ENCODE measurements around the gene KRTAP1-4. TPM values are rescaled to one million over a fixed set of nuclear protein-coding genes. Genes with fewer than 3 reads are reported as not detected.

The KRTAP1-4 gene
- total RNA-seq, 2 experiments from 2014 or later, result not detected

GRCh38 chr17:40993084-40993483 lies 36.9 kb downstream of the KRTAP1-4 start:
- H3K4me1 Mint-ChIP-seq (ENCODE audit: low read depth), result no peaks in the 10 kb centered on the region
- intact Hi-C loops (cut with micrococcal nuclease), result no loop called here
- H3K36me3 Mint-ChIP-seq (ENCODE audit: low read depth), result no peaks in the 10 kb centered on the region
- CTCF ChIA-PET, result no interaction called here
- H3K4me3 Mint-ChIP-seq, result no peak overlapping the region
- H3K27me3 Mint-ChIP-seq (ENCODE audit: low read depth), result peaks cover 24% of the 10 kb centered on the region
- DNase-seq, result no peak
- no peaks in the 10 kb centered on the region for H3K9me3 Mint-ChIP-seq
- no peak overlapping the region for H3K27ac Mint-ChIP-seq

GRCh38 chr17:40992666-40993065 lies 37.3 kb downstream of the KRTAP1-4 start:
- Mint-ChIP-seq H3K27ac (no peak overlapping the region), H3K4me3 (no peak overlapping the region), H3K4me1 (ENCODE audit: low read depth) (no peaks in the 10 kb centered on the region), H3K36me3 (ENCODE audit: low read depth) (no peaks in the 10 kb centered on the region), H3K27me3 (ENCODE audit: low read depth) (peaks cover 23% of the 10 kb centered on the region), H3K9me3 (no peaks in the 10 kb centered on the region)
- CTCF ChIA-PET, result no interaction called here
- no peak for DNase-seq
- intact Hi-C loops (cut with micrococcal nuclease), result no loop called here

- CTCF ChIA-PET, result interaction anchor here (0.7 kb wide), 1 partner anchor 60 kb away, joined by 3 read pairs; the partner anchor contains the start of gene KRTAP2-1
- intact Hi-C loops (cut with micrococcal nuclease), result no loop called here
- no peak overlapping the region for H3K27ac Mint-ChIP-seq
- no peaks in the 10 kb centered on the region for H3K9me3 Mint-ChIP-seq
- no peak for DNase-seq
- no peak overlapping the region for H3K4me3 Mint-ChIP-seq
- H3K27me3 Mint-ChIP-seq (ENCODE audit: low read depth), result peaks cover 9% of the 10 kb centered on the region
- H3K36me3 Mint-ChIP-seq (ENCODE audit: low read depth), result no peaks in the 10 kb centered on the region
- H3K4me1 Mint-ChIP-seq (ENCODE audit: low read depth), result no peaks in the 10 kb centered on the region
Measured at GRCh38 chr17:40986920-40987319, 43.1 kb downstream of the KRTAP1-4 start.

GRCh38 chr17:40984226-40984625 lies 45.8 kb downstream of the KRTAP1-4 start, which contains the start of gene KRT40:
Gene KRT40, minus strand, starts transcription at chr17:40984326. Its CDS starts 53 bp downstream, at chr17:40984273.
- Mint-ChIP-seq H3K4me1 (ENCODE audit: low read depth) (no peaks in the 10 kb centered on the region), H3K9me3 (no peaks in the 10 kb centered on the region), H3K36me3 (ENCODE audit: low read depth) (no peaks in the 10 kb centered on the region), H3K4me3 (no peak within 1 kb of the TSS), H3K27me3 (ENCODE audit: low read depth) (peaks cover 9% of the 10 kb centered on the region), H3K27ac (no peak within 1 kb of the TSS)
- intact Hi-C loops (cut with micrococcal nuclease), result no loop called here
- CTCF ChIA-PET, result no interaction called here
- DNase-seq, result no peak

GRCh38 chr17:40981115-40981514 lies 48.9 kb downstream of the KRTAP1-4 start:
- Mint-ChIP-seq H3K27ac (no peak overlapping the region), H3K9me3 (no peaks in the 10 kb centered on the region), H3K36me3 (ENCODE audit: low read depth) (no peaks in the 10 kb centered on the region), H3K4me1 (ENCODE audit: low read depth) (no peaks in the 10 kb centered on the region), H3K27me3 (ENCODE audit: low read depth) (peaks cover 5% of the 10 kb centered on the region), H3K4me3 (no peak overlapping the region)
- intact Hi-C loops (cut with micrococcal nuclease), result no loop called here
- DNase-seq, result no peak
- CTCF ChIA-PET, result interaction anchor here (0.8 kb wide), 1 partner anchor 292 kb away, joined by 3 read pairs; no protein-coding TSS in a partner anchor

GRCh38 chr17:40980596-40980995 lies 49.4 kb downstream of the KRTAP1-4 start:
- no peak overlapping the region for H3K4me3 Mint-ChIP-seq
- H3K27ac Mint-ChIP-seq, result no peak overlapping the region
- no peaks in the 10 kb centered on the region for H3K4me1 Mint-ChIP-seq (ENCODE audit: low read depth)
- H3K27me3 Mint-ChIP-seq (ENCODE audit: low read depth), result peaks cover 5% of the 10 kb centered on the region
- DNase-seq, result no peak
- H3K36me3 Mint-ChIP-seq (ENCODE audit: low read depth), result no peaks in the 10 kb centered on the region
- no peaks in the 10 kb centered on the region for H3K9me3 Mint-ChIP-seq
- intact Hi-C loops (cut with micrococcal nuclease), result no loop called here
- CTCF ChIA-PET, result no interaction called here

GRCh38 chr17:40980117-40980516 lies 49.9 kb downstream of the KRTAP1-4 start:
- intact Hi-C loops (cut with micrococcal nuclease), result no loop called here
- Mint-ChIP-seq H3K36me3 (ENCODE audit: low read depth) (no peaks in the 10 kb centered on the region), H3K4me1 (ENCODE audit: low read depth) (no peaks in the 10 kb centered on the region), H3K4me3 (no peak overlapping the region), H3K27me3 (ENCODE audit: low read depth) (peaks cover 5% of the 10 kb centered on the region), H3K9me3 (no peaks in the 10 kb centered on the region), H3K27ac (no peak overlapping the region)
- no peak for DNase-seq
- CTCF ChIA-PET, result interaction anchor here (0.7 kb wide), 1 partner anchor 17 kb away, joined by 3 read pairs; no protein-coding TSS in a partner anchor

Other genes with a start within 250 kb of the KRTAP1-4 start
- not detected for gene KRT27, start 247.6 kb downstream of the KRTAP1-4 start, total RNA-seq
- not detected for gene KRT28, start 230.2 kb downstream of the KRTAP1-4 start, total RNA-seq
- 10 to 100 TPM; 32.5 to 34.7 TPM for gene KRT10, start 207.6 kb downstream of the KRTAP1-4 start, total RNA-seq
- gene KRT12, start 163.0 kb downstream of the KRTAP1-4 start, total RNA-seq, result not detected
- not detected for gene KRT20, start 145.0 kb downstream of the KRTAP1-4 start, total RNA-seq
- not detected for gene KRT23, start 92.5 kb downstream of the KRTAP1-4 start, total RNA-seq
- not detected for gene KRT39, start 63.2 kb downstream of the KRTAP1-4 start, total RNA-seq
- not detected for gene KRT40, start 45.9 kb downstream of the KRTAP1-4 start, total RNA-seq
- gene KRTAP3-3, start 36.0 kb downstream of the KRTAP1-4 start, total RNA-seq, result not detected
- not detected for gene KRTAP3-2, start 30.3 kb downstream of the KRTAP1-4 start, total RNA-seq
- gene KRTAP3-1, start 21.1 kb downstream of the KRTAP1-4 start, total RNA-seq, result not detected
- gene KRTAP1-5, start 3.0 kb downstream of the KRTAP1-4 start, total RNA-seq, result not detected
- not detected for gene KRTAP1-3, start 4.7 kb upstream of the KRTAP1-4 start, total RNA-seq
- gene KRTAP1-1, start 11.3 kb upstream of the KRTAP1-4 start, total RNA-seq, result not detected
- not detected for gene KRTAP2-1, start 17.1 kb upstream of the KRTAP1-4 start, total RNA-seq
- gene KRTAP2-2, start 25.0 kb upstream of the KRTAP1-4 start, total RNA-seq, result not detected
- gene KRTAP2-3, start 29.9 kb upstream of the KRTAP1-4 start, total RNA-seq, result not detected
- not detected for gene KRTAP2-4, start 35.7 kb upstream of the KRTAP1-4 start, total RNA-seq
- not detected for gene KRTAP4-7, start 54.0 kb upstream of the KRTAP1-4 start, total RNA-seq
- gene KRTAP4-8, start 67.9 kb upstream of the KRTAP1-4 start, total RNA-seq, result not detected
- gene KRTAP4-16, start 72.0 kb upstream of the KRTAP1-4 start, total RNA-seq, result not detected
- not detected for gene KRTAP4-9, start 75.2 kb upstream of the KRTAP1-4 start, total RNA-seq
- gene KRTAP4-11, start 88.2 kb upstream of the KRTAP1-4 start, total RNA-seq, result not detected
- not detected for gene KRTAP4-12, start 94.0 kb upstream of the KRTAP1-4 start, total RNA-seq
- gene KRTAP4-6, start 110.3 kb upstream of the KRTAP1-4 start, total RNA-seq, result not detected
- not detected for gene KRTAP4-5, start 119.6 kb upstream of the KRTAP1-4 start, total RNA-seq
- gene KRTAP4-4, start 130.6 kb upstream of the KRTAP1-4 start, total RNA-seq, result not detected
- gene KRTAP4-3, start 138.0 kb upstream of the KRTAP1-4 start, total RNA-seq, result not detected
- not detected for gene KRTAP4-2, start 148.0 kb upstream of the KRTAP1-4 start, total RNA-seq
- not detected for gene KRTAP4-1, start 154.7 kb upstream of the KRTAP1-4 start, total RNA-seq
- not detected for gene KRTAP9-1, start 159.7 kb upstream of the KRTAP1-4 start, total RNA-seq
- gene KRTAP9-2, start 196.5 kb upstream of the KRTAP1-4 start, total RNA-seq, result not detected
- gene KRTAP9-3, start 202.3 kb upstream of the KRTAP1-4 start, total RNA-seq, result not detected
- gene KRTAP9-8, start 207.8 kb upstream of the KRTAP1-4 start, total RNA-seq, result not detected
- gene KRTAP9-4, start 219.5 kb upstream of the KRTAP1-4 start, total RNA-seq, result not detected
- not detected for gene KRTAP9-9, start 225.2 kb upstream of the KRTAP1-4 start, total RNA-seq
- not detected for gene KRTAP9-6, start 235.2 kb upstream of the KRTAP1-4 start, total RNA-seq
- gene KRTAP9-7, start 245.5 kb upstream of the KRTAP1-4 start, total RNA-seq, result not detected